Right lobe of liver (tissue), 4 donors: Measurements from ENCODE around the gene ZNF384.

Experiments
- CTCF ChIP-seq, 4 donors: fragments of 200-600 bp in 3 of 4; fragments of 450-650 bp in 1 of 4; IDR thresholded peaks; one replicate each; pipeline versions ENCODE4 v1.5.1 to v1.8.0; 2016 to 2022; ENCODE audit warnings: antibody characterized with exemption in 4 of 4, mild to moderate bottlenecking in 2 of 4
- POLR2A ChIP-seq: fragments of 450-650 bp; IDR thresholded peaks from one replicate; pipeline ENCODE4 v1.6.1; 2017; ENCODE audit warnings: antibody characterized with exemption, mild to moderate bottlenecking
- donor health status: DM: no; HTN: no; CAD: no.
- donor health status: DM: no; HTN: no; CAD: no.
- donor health status: DM: no; HTN: yes; CAD: no.

- TF ChIP-seq CTCF (IDR thresholded peaks at IDR 0.05) (no peak), POLR2A (no peak)
Observed at GRCh38 chr12:6664902-6665301, 24.3 kb downstream of the ZNF384 start.
